H1 (cell line): Measurements from ENCODE around the gene RPL32. TPM values are rescaled to one million over a fixed set of nuclear protein-coding genes. Genes with fewer than 3 reads are reported as not detected.

Experiments
- BCL11A ChIP-seq, 2 experiments: IDR thresholded peaks; one replicate each; pipeline ENCODE4 v1.6.1; 2011; ENCODE audit warnings: low read depth in 2 of 2, low read length in 2 of 2, mild to moderate bottlenecking in 2 of 2
- BRCA1 ChIP-seq: IDR thresholded peaks from 2 replicates; pipeline ENCODE4 v1.6.1; 2012; ENCODE audit warnings: low read depth, low read length, improper control_type of control experiment
- CBX8 ChIP-seq: fragments of 300-800, 300-1000 bp; sonication (generic); IDR thresholded peaks from 2 replicates; pipeline ENCODE4 v1.7.1; 2016; ENCODE audit warnings: low read depth, low read length, borderline replicate concordance
- CHD7 ChIP-seq: fragments of 300-600 bp; sonication (generic); IDR thresholded peaks from 2 replicates; pipeline ENCODE4 v1.7.1; 2012; ENCODE audit warnings: low read length, moderate library complexity, mild to moderate bottlenecking, inconsistent platforms; ENCODE audit not compliant: insufficient replicate concordance
- EP300 ChIP-seq, 2 experiments: IDR thresholded peaks; 1 replicate in 1 of 2; 2 replicates in 1 of 2; pipeline ENCODE4 v1.6.1; 2011 to 2012; ENCODE audit warnings: low read depth in 2 of 2, low read length in 2 of 2, mild to moderate bottlenecking in 2 of 2, borderline replicate concordance in 1 of 2, inconsistent platforms in 1 of 2, moderate library complexity in 1 of 2
- JUN ChIP-seq: IDR thresholded peaks from 2 replicates; pipeline ENCODE4 v1.6.1; 2011; ENCODE audit warnings: low read depth, mild to moderate bottlenecking, improper control_type of control experiment, low read length
- MAX ChIP-seq: IDR thresholded peaks from 2 replicates; pipeline ENCODE4 v1.6.1; 2012; ENCODE audit warnings: inconsistent platforms
- RAD21 ChIP-seq, 2 experiments: IDR thresholded peaks in 1 of 2; conservative IDR thresholded peaks in 1 of 2; 2 replicates each; pipeline ENCODE4 v1.6.1; 2011; ENCODE audit warnings: low read depth in 2 of 2, low read length in 2 of 2, improper control_type of control experiment in 1 of 2, inconsistent platforms in 1 of 2, mild to moderate bottlenecking in 1 of 2, moderate library complexity in 1 of 2
- RNF2 ChIP-seq: fragments of 200-900, 300-1000 bp; sonication (generic); IDR thresholded peaks from 2 replicates; pipeline ENCODE4 v1.7.1; 2016; ENCODE audit warnings: borderline replicate concordance, low read depth, mild to moderate bottlenecking, antibody characterized with exemption, low read length; ENCODE audit not compliant: poor library complexity, severe bottlenecking; ENCODE audit errors: missing control alignments
- polyA plus RNA-seq, 7 experiments: library from polyadenylated mRNA; depleted of rRNA in 3 of 7; stranded (reverse) in 5 of 7; unstranded in 2 of 7; fragments of >200 nt in 5 of 7; fragments of 200-250 nt in 2 of 7; gene quantifications; 1 replicate in 5 of 7; 2 replicates in 1 of 7; 4 replicates in 1 of 7; pipeline versions ENCODE4 v1.2.1 to v1.2.3, GENCODE V29; 2011 to 2013; ENCODE audit warnings: missing spikeins in 2 of 7, mixed read lengths in 2 of 7
- total RNA-seq: library from RNA; stranded (reverse); fragmentation: NEBNext Ultra II Directional; extraction: Animal tissue kit (Norgen Biotek cat#: 25700); gene quantifications from 2 replicates; pipeline ENCODE4 v1.2.1, GENCODE V29; 2021

Gene RPL32
- total and polyA plus RNA-seq, 2 of the 8 experiments (the other 6 are each of a cell fraction or from before 2014, with no cell fraction given): 1,443 to 2,043 TPM

GRCh38 chr3:12807601-12808359 lies 33.6 kb downstream of the RPL32 start (continued):
- TF ChIP-seq CHD7 (no peak), RAD21 (IDR thresholded peaks at IDR 0.05 in 1 of 2, conservative IDR thresholded peaks at IDR 0.05 in 1 of 2; ENCODE audit: low read depth in 2 of 2, low read length in 2 of 2) (no peak), MAX (no peak), CBX8 (no peak), RNF2 (no peak), JUN (no peak), BCL11A (IDR thresholded peaks at IDR 0.05; ENCODE audit: low read depth in 2 of 2, low read length in 2 of 2) (no peak), BRCA1 (no peak), EP300 (IDR thresholded peaks at IDR 0.05; ENCODE audit: borderline replicate concordance in 1 of 2, low read depth in 2 of 2, low read length in 2 of 2) (no peak)
